Measurements from ENCODE around the gene CEP152. TPM values are rescaled to one million over a fixed set of nuclear protein-coding genes. Genes with fewer than 3 reads are reported as not detected.

CEP152 gene
- total and polyA plus RNA-seq, 9 of the 15 experiments (the other 6 are each of a cell fraction or from before 2014, with no cell fraction given): 9.9 to 43.0 (median 23.6) TPM

DNA sequence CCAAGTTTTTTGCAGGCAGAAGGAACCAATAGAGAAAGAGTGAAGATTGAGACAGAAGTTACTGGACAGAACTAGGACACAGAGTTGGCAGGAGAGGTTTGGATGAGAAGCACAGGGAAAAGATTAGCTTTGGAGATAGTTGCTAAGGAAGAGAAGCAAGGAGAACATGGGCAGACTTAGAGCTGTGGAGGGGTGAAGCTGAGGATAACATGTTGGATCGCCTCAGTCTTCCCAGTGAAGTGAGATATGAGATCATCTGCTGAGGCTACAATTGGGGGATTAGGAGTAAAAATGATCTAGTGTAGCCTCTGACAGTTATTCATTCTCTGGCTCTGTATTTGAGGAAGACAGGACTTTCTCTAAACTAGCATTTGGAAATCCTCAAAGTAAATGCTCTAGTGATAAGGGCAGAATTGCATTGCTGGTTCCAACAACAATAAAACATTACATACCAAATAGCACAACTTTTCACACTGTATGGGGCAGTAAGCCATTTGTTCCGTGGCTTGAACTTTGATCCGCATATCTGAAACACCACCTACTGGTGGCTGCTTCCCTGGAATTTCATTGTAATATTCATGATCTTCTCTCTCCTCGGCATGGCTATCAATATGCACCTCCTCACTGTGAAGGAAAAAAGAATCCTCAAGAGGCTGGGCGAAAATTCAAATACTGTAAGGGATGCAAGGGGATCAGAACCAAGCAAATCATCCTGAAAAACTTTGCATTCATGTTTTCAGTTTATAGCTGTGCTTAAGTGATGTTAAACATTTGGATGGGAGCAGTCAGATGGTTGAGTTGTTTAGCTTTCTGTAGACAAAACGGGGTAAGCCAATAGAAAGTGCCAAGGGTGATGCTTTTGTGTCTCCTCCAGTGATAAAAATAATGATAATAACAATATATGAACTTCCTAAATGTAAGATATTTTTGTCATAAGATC, 44.9 kb upstream of the CEP152 start (continued):
- TF ChIP-seq, protein P1, sequence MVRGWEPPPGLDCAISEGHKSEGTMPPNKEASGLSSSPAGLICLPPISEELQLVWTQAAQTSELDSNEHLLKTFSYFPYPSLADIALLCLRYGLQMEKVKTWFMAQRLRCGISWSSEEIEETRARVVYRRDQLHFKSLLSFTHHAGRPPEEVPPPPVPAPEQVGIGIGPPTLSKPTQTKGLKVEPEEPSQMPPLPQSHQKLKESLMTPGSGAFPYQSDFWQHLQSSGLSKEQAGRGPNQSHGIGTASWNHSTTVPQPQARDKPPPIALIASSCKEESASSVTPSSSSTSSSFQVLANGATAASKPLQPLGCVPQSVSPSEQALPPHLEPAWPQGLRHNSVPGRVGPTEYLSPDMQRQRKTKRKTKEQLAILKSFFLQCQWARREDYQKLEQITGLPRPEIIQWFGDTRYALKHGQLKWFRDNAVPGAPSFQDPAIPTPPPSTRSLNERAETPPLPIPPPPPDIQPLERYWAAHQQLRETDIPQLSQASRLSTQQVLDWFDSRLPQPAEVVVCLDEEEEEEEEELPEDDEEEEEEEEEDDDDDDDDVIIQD (CRISPR knock-in tag; IDR thresholded peaks at IDR 0.05): no peak
- no peak for TF ChIP-seq POLR2AphosphoS5 (IDR thresholded peaks at IDR 0.05; ENCODE audit: control insufficient read depth, insufficient read depth, low read depth, low read length)
- 0 out of 2 replicates have a peak, but pooled peaks have one; percentile 17 for TF ChIP-seq L3MBTL2 (IDR thresholded peaks at IDR 0.05)
- TF ChIP-seq, protein P2, sequence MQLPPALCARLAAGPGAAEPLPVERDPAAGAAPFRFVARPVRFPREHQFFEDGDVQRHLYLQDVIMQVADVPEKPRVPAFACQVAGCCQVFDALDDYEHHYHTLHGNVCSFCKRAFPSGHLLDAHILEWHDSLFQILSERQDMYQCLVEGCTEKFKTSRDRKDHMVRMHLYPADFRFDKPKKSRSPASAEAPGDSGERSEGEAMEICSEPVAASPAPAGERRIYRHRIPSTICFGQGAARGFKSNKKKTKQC (CRISPR knock-in tag; IDR thresholded peaks at IDR 0.05): no peak
- TF ChIP-seq BRD9 (IDR thresholded peaks at IDR 0.05; ENCODE audit: low read depth, partially characterized antibody): no peak
- TF ChIP-seq PHF8 (IDR thresholded peaks at IDR 0.05; ENCODE audit: borderline replicate concordance, low read length): no peak
- TF ChIP-seq DNMT1 (IDR thresholded peaks at IDR 0.05): no peak
- no peak for TF ChIP-seq CREM (IDR thresholded peaks at IDR 0.05; ENCODE audit: low read depth)
- no peak for TF ChIP-seq ZNF239 (CRISPR knock-in tag; IDR thresholded peaks at IDR 0.05)
- TF ChIP-seq TEAD2 (tag; IDR thresholded peaks at IDR 0.05): peak; percentile 81
- TF ChIP-seq TEAD4 (IDR thresholded peaks at IDR 0.05; ENCODE audit: low read length): 0 out of 2 replicates have a peak, but pooled peaks have one; percentile 50
- no peak for TF ChIP-seq TEAD4 (CRISPR knock-in tag; IDR thresholded peaks at IDR 0.05; ENCODE audit: borderline replicate concordance)
- TF ChIP-seq EP300 (IDR thresholded peaks at IDR 0.05; ENCODE audit: low read length): no peak
- TF ChIP-seq SPI1 (IDR thresholded peaks at IDR 0.05; ENCODE audit: borderline replicate concordance, low read depth, low read length): 0 out of 2 replicates have a peak, but pooled peaks have one; percentile 8
- no peak for TF ChIP-seq ZNF584 (CRISPR knock-in tag; IDR thresholded peaks at IDR 0.05; ENCODE audit: low read depth)
- TF ChIP-seq, protein P3, sequence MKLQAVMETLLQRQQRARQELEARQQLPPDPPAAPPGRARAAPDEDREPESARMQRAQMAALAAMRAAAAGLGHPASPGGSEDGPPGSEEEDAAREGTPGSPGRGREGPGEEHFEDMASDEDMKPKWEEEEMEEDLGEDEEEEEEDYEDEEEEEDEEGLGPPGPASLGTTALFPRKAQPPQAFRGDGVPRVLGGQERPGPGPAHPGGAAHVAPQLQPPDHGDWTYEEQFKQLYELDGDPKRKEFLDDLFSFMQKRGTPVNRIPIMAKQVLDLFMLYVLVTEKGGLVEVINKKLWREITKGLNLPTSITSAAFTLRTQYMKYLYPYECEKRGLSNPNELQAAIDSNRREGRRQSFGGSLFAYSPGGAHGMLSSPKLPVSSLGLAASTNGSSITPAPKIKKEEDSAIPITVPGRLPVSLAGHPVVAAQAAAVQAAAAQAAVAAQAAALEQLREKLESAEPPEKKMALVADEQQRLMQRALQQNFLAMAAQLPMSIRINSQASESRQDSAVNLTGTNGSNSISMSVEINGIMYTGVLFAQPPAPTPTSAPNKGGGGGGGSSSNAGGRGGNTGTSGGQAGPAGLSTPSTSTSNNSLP (IDR thresholded peaks at IDR 0.05; ENCODE audit: borderline replicate concordance, low read depth, low read length): 0 out of 2 replicates have a peak, but pooled peaks have one; percentile 44
- TF ChIP-seq, protein P4, sequence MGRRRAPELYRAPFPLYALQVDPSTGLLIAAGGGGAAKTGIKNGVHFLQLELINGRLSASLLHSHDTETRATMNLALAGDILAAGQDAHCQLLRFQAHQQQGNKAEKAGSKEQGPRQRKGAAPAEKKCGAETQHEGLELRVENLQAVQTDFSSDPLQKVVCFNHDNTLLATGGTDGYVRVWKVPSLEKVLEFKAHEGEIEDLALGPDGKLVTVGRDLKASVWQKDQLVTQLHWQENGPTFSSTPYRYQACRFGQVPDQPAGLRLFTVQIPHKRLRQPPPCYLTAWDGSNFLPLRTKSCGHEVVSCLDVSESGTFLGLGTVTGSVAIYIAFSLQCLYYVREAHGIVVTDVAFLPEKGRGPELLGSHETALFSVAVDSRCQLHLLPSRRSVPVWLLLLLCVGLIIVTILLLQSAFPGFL (CRISPR knock-in tag; IDR thresholded peaks at IDR 0.05): no peak
- TF ChIP-seq ZNF24 (IDR thresholded peaks at IDR 0.05): peak; percentile 51; the same call in 1 of the 2 replicates
- peak; percentile 58; the same call in 1 of the 2 replicates for TF ChIP-seq RFX5 (IDR thresholded peaks at IDR 0.05; ENCODE audit: low read depth, low read length)
- TF ChIP-seq RBM34 (IDR thresholded peaks at IDR 0.05; ENCODE audit: borderline replicate concordance, insufficient read depth, low read length): no peak
